ENCODE results near the gene TCF7L2. TPM values are rescaled to one million over a fixed set of nuclear protein-coding genes. Genes with fewer than 3 reads are reported as not detected.

Gene TCF7L2
- total RNA-seq, 1 donor, result 8.8 TPM

DNA sequence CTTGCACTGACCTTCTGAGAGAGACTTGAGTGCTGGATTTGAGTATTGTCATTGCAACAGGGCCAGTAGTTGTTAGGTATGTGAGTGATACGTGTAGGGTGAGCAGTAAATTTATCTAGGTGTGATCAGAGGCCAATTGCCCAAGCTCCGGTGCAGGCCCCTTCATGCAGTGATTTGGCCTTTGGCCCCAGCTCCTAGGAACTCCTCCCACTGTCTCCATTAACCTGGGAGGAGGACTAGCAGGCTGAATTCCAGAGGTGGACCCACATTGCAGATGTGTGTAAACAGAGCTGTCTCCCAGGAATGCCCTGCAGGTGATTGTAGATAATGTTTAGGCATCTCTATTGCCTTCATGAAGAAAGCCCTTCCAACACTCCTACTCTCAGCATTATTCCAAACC, 19.5 kb downstream of the TCF7L2 start:
- DNase-seq (ENCODE audit: low read depth), result no peak
- TF ChIP-seq, protein P1, sequence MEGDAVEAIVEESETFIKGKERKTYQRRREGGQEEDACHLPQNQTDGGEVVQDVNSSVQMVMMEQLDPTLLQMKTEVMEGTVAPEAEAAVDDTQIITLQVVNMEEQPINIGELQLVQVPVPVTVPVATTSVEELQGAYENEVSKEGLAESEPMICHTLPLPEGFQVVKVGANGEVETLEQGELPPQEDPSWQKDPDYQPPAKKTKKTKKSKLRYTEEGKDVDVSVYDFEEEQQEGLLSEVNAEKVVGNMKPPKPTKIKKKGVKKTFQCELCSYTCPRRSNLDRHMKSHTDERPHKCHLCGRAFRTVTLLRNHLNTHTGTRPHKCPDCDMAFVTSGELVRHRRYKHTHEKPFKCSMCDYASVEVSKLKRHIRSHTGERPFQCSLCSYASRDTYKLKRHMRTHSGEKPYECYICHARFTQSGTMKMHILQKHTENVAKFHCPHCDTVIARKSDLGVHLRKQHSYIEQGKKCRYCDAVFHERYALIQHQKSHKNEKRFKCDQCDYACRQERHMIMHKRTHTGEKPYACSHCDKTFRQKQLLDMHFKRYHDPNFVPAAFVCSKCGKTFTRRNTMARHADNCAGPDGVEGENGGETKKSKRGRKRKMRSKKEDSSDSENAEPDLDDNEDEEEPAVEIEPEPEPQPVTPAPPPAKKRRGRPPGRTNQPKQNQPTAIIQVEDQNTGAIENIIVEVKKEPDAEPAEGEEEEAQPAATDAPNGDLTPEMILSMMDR (IDR thresholded peaks at IDR 0.05; ENCODE audit: insufficient read depth, low read length), result no peak
- H3K4me3 ChIP-seq (ENCODE audit: low read depth, low read length), result no peak overlapping the region

DNA sequence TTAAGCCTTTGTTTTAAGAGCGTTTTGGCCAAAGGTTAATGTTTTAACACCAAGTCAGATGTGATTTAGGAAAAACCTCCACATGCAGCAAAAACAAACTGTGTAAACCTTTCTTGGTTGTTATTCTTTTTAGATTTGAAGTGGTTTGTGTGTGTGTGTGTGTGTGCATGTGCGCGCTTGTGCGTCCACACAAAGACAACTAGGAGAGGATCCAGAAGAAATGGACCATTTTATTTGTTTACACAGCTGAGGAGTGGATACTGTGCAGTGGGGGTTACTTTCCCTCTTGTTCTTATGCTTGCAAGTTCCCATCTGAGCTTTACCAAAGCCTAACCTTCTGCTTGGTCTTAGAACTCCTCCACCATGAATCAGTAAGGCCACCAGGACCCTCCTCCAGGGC, 20.0 kb downstream of the TCF7L2 start:
- no peak for DNase-seq (ENCODE audit: low read depth)

GRCh38 chr10:112972606-112973005, 22.6 kb downstream of the TCF7L2 start:
- DNase-seq (ENCODE audit: low read depth), result no peak
- TF ChIP-seq, protein P1 (IDR thresholded peaks at IDR 0.05; ENCODE audit: insufficient read depth, low read length), result no peak
- H3K4me3 ChIP-seq (ENCODE audit: low read depth, low read length), result no peak overlapping the region

More for the DNA sequence above, 20.0 kb downstream of the TCF7L2 start:
- TF ChIP-seq, protein P1 (IDR thresholded peaks at IDR 0.05; ENCODE audit: insufficient read depth, low read length), result no peak
- no peak overlapping the region for H3K4me3 ChIP-seq (ENCODE audit: low read depth, low read length)

DNA sequence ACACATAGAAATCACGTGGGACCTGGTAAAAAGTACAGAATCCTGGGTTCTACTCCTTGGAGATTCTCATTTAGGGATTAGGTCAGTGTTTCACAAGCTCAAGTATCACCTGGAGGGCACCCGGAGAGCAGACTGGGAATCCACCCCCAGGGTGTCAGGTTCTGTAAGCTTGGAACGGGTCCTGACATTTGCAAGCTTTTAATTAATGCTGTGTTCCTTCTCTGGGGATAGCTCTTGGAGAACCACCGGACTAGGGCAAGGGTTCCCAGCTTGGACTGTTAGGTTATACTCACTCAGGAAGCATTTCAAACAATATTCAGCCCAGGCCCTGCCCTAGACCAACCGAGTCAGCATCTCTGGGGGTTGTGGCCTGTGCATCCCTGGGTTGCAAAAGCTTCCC, 23.0 kb downstream of the TCF7L2 start:
- H3K4me3 ChIP-seq (ENCODE audit: low read depth, low read length), result no peak overlapping the region
- no peak for DNase-seq (ENCODE audit: low read depth)
- TF ChIP-seq, protein P1 (IDR thresholded peaks at IDR 0.05; ENCODE audit: insufficient read depth, low read length), result no peak

- no peak overlapping the region for H3K4me3 ChIP-seq (ENCODE audit: low read depth, low read length)
- DNase-seq (ENCODE audit: low read depth), result no peak
- TF ChIP-seq, protein P1 (IDR thresholded peaks at IDR 0.05; ENCODE audit: insufficient read depth, low read length), result no peak
These were observed 23.8 kb downstream of the TCF7L2 start for GRCh38 chr10:112973805-112974204.

DNA sequence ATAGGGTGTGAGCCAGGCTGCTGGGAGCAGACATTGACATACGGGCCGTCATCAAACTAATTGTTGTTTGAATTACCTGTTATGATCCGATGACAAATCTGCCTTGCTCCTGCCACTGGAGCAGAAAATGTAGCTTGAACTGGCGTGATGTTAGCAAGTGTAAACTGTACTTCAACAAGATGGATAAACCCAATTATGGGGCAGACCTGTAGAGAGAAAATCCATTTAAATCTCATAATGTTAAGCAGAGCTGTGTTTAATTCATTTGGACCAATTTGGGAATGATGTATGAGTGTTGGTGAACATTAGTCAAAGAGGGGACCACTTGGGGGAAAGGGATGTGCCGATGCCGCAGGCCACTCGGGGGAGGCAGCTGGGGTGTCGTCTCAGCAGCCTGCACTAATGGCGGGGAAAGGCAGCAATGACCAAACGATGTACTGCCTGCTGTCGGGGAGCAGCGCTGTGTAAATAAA, 27.4 kb downstream of the TCF7L2 start:
- H3K4me3 ChIP-seq (ENCODE audit: low read depth, low read length), result no peak overlapping the region
- DNase-seq (ENCODE audit: low read depth), result no peak
- TF ChIP-seq, protein P1 (IDR thresholded peaks at IDR 0.05; ENCODE audit: insufficient read depth, low read length), result no peak

GRCh38 chr10:112979927-112980326, 29.9 kb downstream of the TCF7L2 start:
- DNase-seq (ENCODE audit: low read depth), result no peak
- TF ChIP-seq, protein P1 (IDR thresholded peaks at IDR 0.05; ENCODE audit: insufficient read depth, low read length), result no peak
- H3K4me3 ChIP-seq (ENCODE audit: low read depth, low read length), result no peak overlapping the region

All from fibroblast of the aortic adventitia (primary cell).